Glomerular visceral epithelial cell (primary cell): ENCODE results near the gene CCDC190.
A peak's percentile ranks its signal among the peaks of the same experiment; 100 is the strongest.
"Not testable (repeated sequence)": the region's sequence is repeated elsewhere in the genome, so short reads cannot be mapped to it uniquely, and the experiment has no call there.

ENCODE experiments used
- DNase-seq: peaks from one replicate; pipeline ENCODE4 v3.0.0-alpha.2; 2016; ENCODE audit errors: extremely low spot score

CCDC190 gene

GRCh38 chr1:162861101-162861500 is at the start of gene CCDC190:
TSS of gene CCDC190 (minus strand) at chr1:162861175. CDS start at chr1:162859646, 1,529 bp downstream.
- DNase-seq: no peak

GRCh38 chr1:162910161-162910560 is 49.2 kb upstream of the CCDC190 start:
- peak; percentile 17 for DNase-seq

GRCh38 chr1:162908780-162909179 is 47.8 kb upstream of the CCDC190 start:
- DNase-seq: peak; percentile 79

- DNase-seq: no peak
Observed at GRCh38 chr1:162908236-162908635, 47.3 kb upstream of the CCDC190 start.

- peak; percentile 38 for DNase-seq
Observed at GRCh38 chr1:162906485-162906884, 45.5 kb upstream of the CCDC190 start.

- DNase-seq: peak; percentile 73
Observed at GRCh38 chr1:162905174-162906158, 44.5 kb upstream of the CCDC190 start.

GRCh38 chr1:162904579-162904978 is 43.6 kb upstream of the CCDC190 start:
- DNase-seq: peak; percentile 92

- DNase-seq: no peak
Observed at GRCh38 chr1:162904023-162904422, 43.0 kb upstream of the CCDC190 start.

GRCh38 chr1:162903246-162903645 is 42.3 kb upstream of the CCDC190 start:
- DNase-seq: no peak

GRCh38 chr1:162902416-162902815 is 41.4 kb upstream of the CCDC190 start:
- peak; percentile 19 for DNase-seq

GRCh38 chr1:162901243-162901642 is 40.3 kb upstream of the CCDC190 start:
- no peak for DNase-seq

- peak; percentile 86 for DNase-seq
Observed at GRCh38 chr1:162899422-162900146, 38.6 kb upstream of the CCDC190 start.

GRCh38 chr1:162893612-162893908 is 32.6 kb upstream of the CCDC190 start:
- no peak for DNase-seq

- DNase-seq: no peak
Observed at GRCh38 chr1:162892906-162893611, 32.1 kb upstream of the CCDC190 start.

- no peak for DNase-seq
Observed at GRCh38 chr1:162889989-162890388, 29.0 kb upstream of the CCDC190 start.

GRCh38 chr1:162886705-162887104 is 25.7 kb upstream of the CCDC190 start:
- DNase-seq: no peak

- DNase-seq: no peak
Observed at GRCh38 chr1:162885265-162885664, 24.3 kb upstream of the CCDC190 start.

GRCh38 chr1:162884831-162885230 is 23.9 kb upstream of the CCDC190 start:
- DNase-seq: no peak

- DNase-seq: no peak
Observed at GRCh38 chr1:162882248-162882674, 21.3 kb upstream of the CCDC190 start.

- no peak for DNase-seq
Observed at GRCh38 chr1:162881590-162881989, 20.6 kb upstream of the CCDC190 start.

- DNase-seq: not testable (repeated sequence)
Observed at GRCh38 chr1:162880617-162881016, 19.6 kb upstream of the CCDC190 start.

- DNase-seq: peak; percentile 72
Observed at GRCh38 chr1:162878000-162878596, 17.1 kb upstream of the CCDC190 start.
